Smooth muscle cell (in vitro differentiated cells): Measurements from ENCODE around the gene ZNF574. TPM values are rescaled to one million over a fixed set of nuclear protein-coding genes. Genes with fewer than 3 reads are reported as not detected.
"Not testable (repeated sequence)": the region's sequence is repeated elsewhere in the genome, so short reads cannot be mapped to it uniquely, and the experiment has no call there.

Experiments
- DNase-seq: peaks from one replicate; lab custom pipeline; 2025; ENCODE audit not compliant: unreplicated experiment; lab: John Stamatoyannopoulos, UW
- H2AFZ ChIP-seq: fragments of 200-600 bp; sonication (generic); 2 replicates; pipeline ENCODE4 v1.6.0; 2016; ENCODE audit warnings: antibody characterized with exemption, low read depth, mild to moderate bottlenecking
- H3F3A ChIP-seq: fragments of 200-600 bp; sonication (generic); 2 replicates; pipeline ENCODE4 v1.6.0; 2017; ENCODE audit warnings: antibody characterized with exemption, low read depth
- H3K27ac ChIP-seq: fragments of 200-600 bp; sonication (generic); 2 replicates; pipeline ENCODE4 v1.5.1; 2016; ENCODE audit warnings: low read depth, mild to moderate bottlenecking
- H3K27me3 ChIP-seq: fragments of 200-600 bp; sonication (generic); 2 replicates; pipeline ENCODE4 v1.6.1; 2016; ENCODE audit warnings: low read depth, mild to moderate bottlenecking
- H3K36me3 ChIP-seq: fragments of 200-600 bp; sonication (generic); 2 replicates; pipeline ENCODE4 v1.5.1; 2016; ENCODE audit warnings: low read depth
- H3K4me1 ChIP-seq: fragments of 200-600 bp; sonication (generic); 2 replicates; pipeline ENCODE4 v1.5.1; 2016; ENCODE audit warnings: low read depth
- H3K4me2 ChIP-seq: fragments of 200-600 bp; sonication (generic); 2 replicates; pipeline ENCODE4 v1.6.0; 2016; ENCODE audit warnings: mild to moderate bottlenecking
- H3K4me3 ChIP-seq: fragments of 200-600 bp; sonication (generic); 2 replicates; pipeline ENCODE4 v1.5.1; 2016; ENCODE audit warnings: mild to moderate bottlenecking
- H3K79me2 ChIP-seq: fragments of 200-600 bp; sonication (generic); 2 replicates; pipeline ENCODE4 v1.6.0; 2016; ENCODE audit warnings: low read depth, mild to moderate bottlenecking
- H3K9ac ChIP-seq: fragments of 200-600 bp; sonication (generic); 2 replicates; pipeline ENCODE4 v1.6.0; 2016; ENCODE audit warnings: low read depth
- H3K9me3 ChIP-seq: fragments of 200-600 bp; sonication (generic); replicated peaks from 2 replicates; pipeline ENCODE4 v1.5.1; 2016; ENCODE audit warnings: low read depth
- H4K20me1 ChIP-seq: fragments of 200-600 bp; sonication (generic); 2 replicates; pipeline ENCODE4 v1.6.0; 2016; ENCODE audit warnings: low read depth
- CTCF ChIP-seq: fragments of 200-600 bp; sonication (generic); IDR thresholded peaks from 2 replicates; pipeline ENCODE4 v1.5.1; 2017; ENCODE audit warnings: borderline replicate concordance, mild to moderate bottlenecking, antibody characterized with exemption; ENCODE audit not compliant: insufficient read depth, poor library complexity, severe bottlenecking
- WGBS: methylation state at CpG from one replicate; pipeline ENCODE4 v1.1.7; 2016; ENCODE audit warnings: low lambda C conversion rate; 5-methylcytosine and 5-hydroxymethylcytosine counted together
- polyA plus RNA-seq: library from polyadenylated mRNA; unstranded; fragments of >200 nt; fragmentation: Nextera tagmentation; extraction: Ambion mirVana; gene quantifications from 2 replicates; pipeline ENCODE4 v1.2.1, GENCODE V29; 2016
- total RNA-seq: library from RNA; depleted of rRNA; stranded (reverse); fragments of >200 nt; gene quantifications from 2 replicates; pipeline ENCODE4 v1.2.3, GENCODE V29; 2014

ZNF574 gene
- total and polyA plus RNA-seq, 2 experiments from 2014 or later = 8.9 to 20.5 TPM

GRCh38 chr19:42032431-42032830, 43.5 kb upstream of the ZNF574 start:
- no peak for TF ChIP-seq CTCF
- Histone ChIP-seq H3K9me3 (no peaks in the 10 kb centered on the region), H3K4me2 (no peak overlapping the region), H4K20me1 (no peaks in the 10 kb centered on the region), H3K79me2 (no peaks in the 10 kb centered on the region), H3K27ac (no peak overlapping the region), H3K4me3 (no peak overlapping the region), H3K36me3 (no peaks in the 10 kb centered on the region), H2AFZ (no peak overlapping the region), H3K9ac (no peak overlapping the region), H3F3A (no peaks in the 10 kb centered on the region), H3K27me3 (no peaks in the 10 kb centered on the region), H3K4me1 (no peaks in the 10 kb centered on the region)
- no peak for DNase-seq
- 71% methylated on average over 5 of the region's 5 CpGs for WGBS

- H2AFZ ChIP-seq = no peak overlapping the region
- no peaks in the 10 kb centered on the region for H3K27me3 ChIP-seq
Measured at GRCh38 chr19:42033413-42033812, 42.6 kb upstream of the ZNF574 start.

GRCh38 chr19:42034640-42035391, 41.1 kb upstream of the ZNF574 start:
- H4K20me1 ChIP-seq, H3F3A ChIP-seq, H3K27me3 ChIP-seq, H3K36me3 ChIP-seq, H3K9me3 ChIP-seq, H3K4me1 ChIP-seq, H3K79me2 ChIP-seq: not testable (repeated sequence)
- 23% methylated on average over 17 of the region's 17 CpGs for WGBS
- Histone ChIP-seq H2AFZ (peak overlapping the region; percentile 40), H3K4me3 (peak overlapping the region; percentile 40), H3K27ac (peak overlapping the region; percentile 51), H3K4me2 (peak overlapping the region; percentile 79), H3K9ac (peak overlapping the region; percentile 72)
- TF ChIP-seq CTCF = peak; percentile 95
- peak; percentile 2 for DNase-seq

More at GRCh38 chr19:42033413-42033812, 42.6 kb upstream of the ZNF574 start:
- no peak for DNase-seq
- H3F3A ChIP-seq = no peaks in the 10 kb centered on the region
- no peak overlapping the region for H3K9ac ChIP-seq
- H3K4me3 ChIP-seq = no peak overlapping the region
- no peak for TF ChIP-seq CTCF
- no peaks in the 10 kb centered on the region for H4K20me1 ChIP-seq
- H3K9me3 ChIP-seq = no peaks in the 10 kb centered on the region
- no peak overlapping the region for H3K4me2 ChIP-seq
- H3K4me1 ChIP-seq = no peaks in the 10 kb centered on the region
- no peak overlapping the region for H3K27ac ChIP-seq
- H3K36me3 ChIP-seq = no peaks in the 10 kb centered on the region
- WGBS = 80% methylated on average over 5 of the region's 5 CpGs
- no peaks in the 10 kb centered on the region for H3K79me2 ChIP-seq

- 89% methylated on average over 5 of the region's 5 CpGs for WGBS
- no peaks in the 10 kb centered on the region for H3K9me3 ChIP-seq
- H3K4me2 ChIP-seq = no peak overlapping the region
- H3K27ac ChIP-seq = no peak overlapping the region
- H3K9ac ChIP-seq = no peak overlapping the region
- H3F3A ChIP-seq = no peaks in the 10 kb centered on the region
- no peaks in the 10 kb centered on the region for H4K20me1 ChIP-seq
- no peaks in the 10 kb centered on the region for H3K36me3 ChIP-seq
- no peaks in the 10 kb centered on the region for H3K27me3 ChIP-seq
- no peak for TF ChIP-seq CTCF
- no peaks in the 10 kb centered on the region for H3K4me1 ChIP-seq
- H3K79me2 ChIP-seq = no peaks in the 10 kb centered on the region
- no peak overlapping the region for H3K4me3 ChIP-seq
- DNase-seq = no peak
- no peak overlapping the region for H2AFZ ChIP-seq
Measured at GRCh38 chr19:42037649-42038048, 38.3 kb upstream of the ZNF574 start.
